Endometrium (tissue), 2 donors: ENCODE results near the gene ATP11B.

Experiments
- FAIRE-seq: peaks from 2 replicates; lab custom pipeline; 2012; peaks lifted over from hg19 to GRCh38; lab: Jason Lieb, UNC
- donor health status: control.
- donor health status: control.

The ATP11B gene

GRCh38 chr3:182792901-182793662 is at the start of gene ATP11B:
Gene ATP11B (plus strand): TSS chr3:182793504. CDS start chr3:182793760, 256 bp downstream.
- FAIRE-seq, result no peak

- no peak for FAIRE-seq
These were observed 46.3 kb upstream of the ATP11B start for GRCh38 chr3:182746959-182747358.

DNA sequence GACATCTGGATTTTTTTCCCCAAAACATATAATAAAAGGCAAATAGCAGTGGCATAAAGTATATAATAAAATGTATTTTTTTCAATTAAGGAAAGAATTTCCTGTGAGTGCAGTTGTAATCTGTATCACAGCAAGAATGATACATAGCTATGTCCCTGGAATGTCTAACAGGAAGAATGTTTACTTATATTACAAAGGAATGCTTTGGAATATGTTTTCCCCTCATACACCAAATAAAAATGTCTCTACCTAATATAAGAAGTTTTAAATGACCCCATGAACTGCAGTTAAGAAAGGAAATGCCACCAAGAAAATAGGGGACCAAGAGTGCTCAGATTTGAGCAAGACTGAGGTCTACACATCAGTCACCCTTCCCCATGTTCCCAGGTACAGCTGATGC is 38.0 kb upstream of the ATP11B start:
- no peak for FAIRE-seq

- FAIRE-seq, result no peak
These were observed 37.6 kb upstream of the ATP11B start for GRCh38 chr3:182755712-182756111.

GRCh38 chr3:182760576-182761164 is 32.6 kb upstream of the ATP11B start:
- FAIRE-seq, result no peak

GRCh38 chr3:182763896-182764295 is 29.4 kb upstream of the ATP11B start:
- no peak for FAIRE-seq

DNA sequence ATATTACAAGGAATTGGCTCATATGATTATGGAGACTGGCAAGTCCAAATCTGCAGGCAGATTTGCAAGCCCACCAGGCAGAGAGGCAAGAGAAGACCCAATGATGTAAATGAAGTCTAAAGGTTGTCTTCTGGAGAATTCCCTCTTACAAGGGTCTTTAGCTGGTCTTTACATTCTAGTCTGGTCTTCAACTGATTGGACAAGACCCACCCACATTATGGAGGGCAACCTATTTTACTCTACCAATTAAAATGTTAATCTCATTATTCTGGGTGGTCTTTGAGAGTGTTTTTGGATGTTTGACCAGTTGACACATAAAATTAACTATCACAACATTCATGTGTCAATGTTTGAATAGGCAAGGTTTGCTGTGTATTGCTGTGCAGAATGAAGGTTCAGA is 28.0 kb upstream of the ATP11B start:
- no peak for FAIRE-seq

DNA sequence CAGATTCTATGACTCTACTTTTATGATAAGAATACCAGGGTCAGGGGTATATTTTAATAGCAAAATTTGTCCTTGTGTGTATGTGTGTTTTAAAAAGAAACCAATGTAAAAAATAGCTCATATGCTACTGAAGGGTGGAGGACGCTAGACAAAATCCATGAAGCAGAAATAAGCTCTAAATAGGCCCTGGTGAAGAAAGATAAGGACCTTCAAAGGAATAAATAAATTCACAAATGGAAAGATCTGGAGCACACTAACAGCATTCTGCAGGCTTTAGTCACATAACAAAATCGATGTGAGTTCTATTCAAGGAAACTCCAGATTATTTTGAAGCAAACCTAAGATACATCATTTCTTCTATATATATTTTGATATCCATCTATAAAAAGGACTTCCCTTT is 27.2 kb upstream of the ATP11B start:
- FAIRE-seq, result no peak

GRCh38 chr3:182768413-182768812 is 24.9 kb upstream of the ATP11B start:
- FAIRE-seq, result no peak

DNA sequence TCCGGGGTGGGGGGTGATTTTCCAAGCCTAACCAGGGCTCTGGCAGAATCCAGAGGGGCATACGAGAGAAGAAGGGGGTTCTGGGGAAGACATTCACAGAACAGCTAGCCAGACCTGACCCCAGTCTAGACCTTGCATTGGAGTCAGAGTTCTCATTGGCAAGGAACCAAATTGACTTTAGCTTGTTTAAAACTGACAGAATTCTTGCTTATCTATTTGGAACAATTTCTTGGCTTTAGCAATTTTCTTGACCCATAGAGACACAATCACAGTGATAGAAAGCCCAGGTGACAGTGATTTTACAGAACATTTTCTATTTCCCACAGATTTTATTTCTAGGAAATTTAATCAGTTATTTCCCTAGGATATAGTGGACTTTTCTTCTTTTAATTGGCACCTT is 23.6 kb upstream of the ATP11B start:
- FAIRE-seq, result no peak

DNA sequence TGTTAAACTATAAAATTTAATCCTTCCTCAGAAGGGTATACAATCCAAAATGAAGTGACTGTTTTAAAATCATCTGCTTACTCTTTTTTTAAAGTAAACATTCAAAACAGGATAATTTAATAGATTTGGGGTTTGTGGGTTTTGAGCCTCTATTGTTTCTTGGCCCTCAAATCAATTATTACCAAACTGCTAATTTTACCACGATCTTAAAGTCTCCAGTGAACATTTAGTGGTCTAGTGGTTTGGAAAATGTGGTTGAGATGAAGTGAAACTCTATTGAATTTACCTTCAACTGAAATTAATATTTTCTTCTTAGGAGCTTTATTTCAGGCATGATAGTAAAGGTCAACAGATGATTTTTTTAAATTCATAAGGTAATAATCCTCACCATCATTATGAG is 11.2 kb upstream of the ATP11B start:
- no peak for FAIRE-seq

GRCh38 chr3:182783106-182783505 is 10.2 kb upstream of the ATP11B start:
- FAIRE-seq, result no peak

DNA sequence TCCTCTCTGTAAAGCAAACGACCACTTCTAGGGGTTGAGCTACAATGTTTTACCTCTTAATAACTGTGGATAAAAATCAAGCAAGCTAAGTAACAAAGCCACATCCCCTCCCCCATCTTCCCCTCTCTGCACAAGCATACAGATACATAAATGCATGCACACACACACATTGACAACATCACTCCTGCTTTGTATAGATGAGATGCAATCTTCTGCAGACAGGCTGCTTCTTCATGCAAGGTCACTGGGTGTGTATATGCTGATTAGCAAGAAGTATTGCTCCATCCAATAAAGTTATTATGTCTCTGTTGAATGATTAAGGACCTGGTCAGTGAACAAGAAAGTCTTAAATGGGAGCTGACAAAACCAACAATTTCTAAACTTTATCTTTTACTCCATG is 8.8 kb upstream of the ATP11B start:
- FAIRE-seq, result no peak

DNA sequence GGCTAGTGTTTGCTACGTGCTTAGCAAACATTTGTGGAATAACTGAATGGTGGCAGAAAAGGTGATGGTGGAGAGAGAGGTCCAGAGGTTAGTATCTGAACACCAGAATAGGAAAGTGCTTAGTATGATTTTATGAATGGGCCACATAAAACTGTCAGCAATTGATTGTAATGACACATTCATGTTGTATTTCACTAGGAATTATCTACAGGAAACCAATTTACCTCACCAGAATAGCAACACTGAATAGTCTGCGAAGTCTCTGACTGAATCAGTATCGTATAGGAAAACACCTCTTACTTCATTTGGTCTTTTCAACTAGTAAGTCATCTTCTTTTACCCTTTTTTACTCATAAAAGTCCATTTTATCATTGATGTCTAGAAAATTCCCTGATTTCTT is 8.2 kb upstream of the ATP11B start:
- FAIRE-seq, result no peak

DNA sequence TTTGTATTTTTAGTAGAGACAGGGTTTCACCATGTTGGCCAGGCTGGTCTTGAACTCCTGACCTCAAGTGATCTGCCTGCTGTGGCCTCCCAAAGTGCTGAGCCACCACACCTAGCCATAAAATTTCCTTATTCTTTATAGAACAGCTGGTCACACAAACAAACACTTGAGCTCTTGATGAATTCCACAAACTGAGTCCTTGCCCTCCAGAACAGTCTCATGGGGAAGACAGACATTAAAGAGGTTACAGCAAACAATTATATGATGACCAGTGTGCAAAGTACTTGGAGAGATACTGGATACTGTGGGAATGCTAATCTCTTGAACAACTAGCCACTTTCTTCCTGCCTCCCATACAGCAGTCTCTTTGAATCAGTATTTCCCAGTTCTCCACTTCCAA is 7.5 kb upstream of the ATP11B start:
- no peak for FAIRE-seq

GRCh38 chr3:182786564-182787196 is 6.6 kb upstream of the ATP11B start:
- no peak for FAIRE-seq

DNA sequence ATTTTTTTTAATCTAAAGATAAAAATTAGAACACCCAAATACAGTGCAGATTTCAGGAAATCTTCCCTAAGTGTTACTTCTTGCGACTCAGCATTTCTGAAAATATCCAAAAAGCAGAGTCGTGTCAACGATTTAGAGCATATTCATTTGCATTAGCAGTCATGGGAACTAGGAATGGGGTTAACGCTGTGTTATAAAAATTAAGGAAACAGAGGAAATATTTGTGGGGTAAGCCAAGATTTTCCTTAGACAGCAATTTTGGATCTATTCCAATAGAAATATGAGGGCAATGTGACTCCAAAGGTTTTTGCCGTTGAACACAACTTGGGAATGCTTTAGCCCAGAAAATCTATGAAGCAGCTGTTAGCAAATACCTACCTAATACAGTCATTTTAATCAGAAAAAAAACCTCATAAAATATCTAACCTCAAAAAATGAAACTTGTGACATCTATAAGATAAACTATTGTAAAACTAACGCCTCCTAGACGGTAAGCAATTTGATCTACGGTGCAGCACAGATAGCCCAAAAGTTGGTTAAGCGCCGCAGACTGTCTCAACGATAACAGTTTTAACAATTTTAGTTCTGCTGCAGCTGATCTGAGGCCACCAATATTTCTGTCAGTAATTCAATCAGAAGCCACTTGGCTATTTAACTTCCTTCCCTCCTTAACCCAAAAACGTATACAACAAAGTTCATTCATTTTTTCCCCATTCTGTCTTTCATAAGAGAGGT is 5.8 kb upstream of the ATP11B start:
- no peak for FAIRE-seq

- no peak for FAIRE-seq
These were observed 3.9 kb upstream of the ATP11B start for GRCh38 chr3:182789371-182789770.

DNA sequence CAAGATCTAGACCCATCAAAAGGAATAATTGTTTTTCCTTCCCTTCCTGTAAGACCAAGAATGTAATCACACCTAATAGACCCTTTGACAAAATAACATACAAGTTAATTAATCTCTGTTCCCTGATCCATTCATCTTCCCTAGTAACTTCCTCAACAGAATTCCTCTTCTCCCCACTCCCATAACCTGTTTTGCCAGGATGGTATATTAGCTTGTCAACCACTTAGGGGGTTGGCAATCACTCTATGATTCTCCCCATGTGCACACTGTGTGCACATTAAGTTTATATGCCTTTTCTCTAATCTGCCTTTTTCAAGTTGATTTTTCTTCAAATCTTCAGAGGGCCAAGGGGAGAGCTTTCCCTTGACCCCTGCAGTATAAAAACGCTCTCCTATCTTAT is 2.7 kb upstream of the ATP11B start:
- no peak for FAIRE-seq

DNA sequence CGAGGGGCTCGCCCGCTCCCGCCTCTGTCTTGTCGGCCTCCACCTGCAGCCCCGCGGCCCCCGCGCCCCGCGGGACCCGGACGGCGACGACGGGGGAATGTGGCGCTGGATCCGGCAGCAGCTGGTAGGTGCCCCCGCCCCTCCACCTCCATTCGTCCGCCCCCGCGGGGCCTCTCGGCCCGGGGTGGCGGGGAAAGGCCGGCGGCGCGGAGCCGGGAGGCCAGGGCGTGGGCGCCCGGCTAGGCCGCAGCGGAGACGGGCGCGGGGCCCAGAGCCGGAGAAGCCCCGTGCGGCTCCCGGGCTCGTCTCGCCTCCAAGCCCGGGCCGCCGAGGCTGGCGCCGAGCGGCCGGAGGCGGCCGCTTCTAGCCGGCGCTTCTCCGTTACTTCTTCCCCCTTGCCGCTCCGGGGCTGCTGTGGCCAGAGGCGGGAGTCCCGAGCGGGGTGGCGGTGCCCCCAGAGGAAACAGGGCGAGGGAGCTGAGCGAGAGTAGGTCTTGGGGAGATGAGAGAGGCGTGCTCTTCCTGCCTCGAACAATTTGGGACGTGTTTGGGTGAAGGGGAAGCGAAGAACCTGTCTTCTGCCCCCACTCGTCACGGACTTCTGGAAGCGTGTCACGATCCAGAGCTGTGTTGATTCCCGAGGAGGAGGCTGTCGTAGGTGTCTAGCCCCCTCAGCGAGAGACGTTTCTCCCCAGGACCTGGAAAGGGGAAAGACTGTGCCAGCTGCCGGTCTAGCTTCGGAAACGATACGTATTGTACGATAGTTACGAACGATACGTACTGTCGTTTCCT is 555 bp downstream of the ATP11B start:
- no peak for FAIRE-seq

GRCh38 chr3:182794455-182795388 is 1.4 kb downstream of the ATP11B start:
- no peak for FAIRE-seq
